Measurements from ENCODE around the gene LRIF1.

LRIF1 gene

GRCh38 chr1:110921953-110922352 lies 41.8 kb downstream of the LRIF1 start:
- Histone ChIP-seq H3K4me1 (ENCODE audit: control insufficient read depth in 2 of 2, insufficient read depth in 2 of 2, low read length in 2 of 2) (no peaks in the 10 kb centered on the region), H3K9ac (ENCODE audit: low read depth in 1 of 2, low read length in 2 of 2) (no peak overlapping the region), H3K4me3 (ENCODE audit: low read length in 2 of 2) (no peak overlapping the region), H3K9me3 (ENCODE audit: control insufficient read depth in 2 of 2, low read length in 2 of 2) (no peaks in the 10 kb centered on the region), H3K27ac (ENCODE audit: low read depth in 2 of 2, low read length in 2 of 2) (no peak overlapping the region), H3K27me3 (ENCODE audit: control insufficient read depth in 2 of 2, insufficient read depth in 2 of 2, low read length in 2 of 2) (no peaks in the 10 kb centered on the region), H3K36me3 (ENCODE audit: control insufficient read depth in 2 of 2, insufficient read depth in 2 of 2, low read length in 2 of 2) (no peaks in the 10 kb centered on the region)

DNA sequence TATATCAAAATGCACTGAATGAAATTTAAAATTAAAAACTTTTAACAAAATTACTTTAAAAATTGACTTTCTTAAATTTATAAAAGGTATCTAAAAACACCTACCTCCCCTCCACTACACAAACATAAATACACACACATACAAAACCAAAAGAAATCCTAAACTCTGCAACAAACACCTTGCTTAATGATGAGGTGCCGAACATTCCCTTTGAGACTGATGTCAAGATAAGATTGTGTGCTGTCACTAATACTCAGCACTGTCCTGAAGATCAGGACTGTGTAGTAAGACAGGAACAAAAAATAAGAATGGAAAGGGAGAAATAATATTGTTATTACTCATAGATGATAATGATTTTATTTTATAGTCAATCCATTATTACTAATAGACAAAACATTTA lies 45.7 kb downstream of the LRIF1 start:
- H3K27me3 ChIP-seq (ENCODE audit: control insufficient read depth in 2 of 2, insufficient read depth in 2 of 2, low read length in 2 of 2): no peaks in the 10 kb centered on the region
- no peak overlapping the region for H3K27ac ChIP-seq (ENCODE audit: low read depth in 2 of 2, low read length in 2 of 2)
- H3K36me3 ChIP-seq (ENCODE audit: control insufficient read depth in 2 of 2, insufficient read depth in 2 of 2, low read length in 2 of 2): no peaks in the 10 kb centered on the region
- no peaks in the 10 kb centered on the region for H3K4me1 ChIP-seq (ENCODE audit: control insufficient read depth in 2 of 2, insufficient read depth in 2 of 2, low read length in 2 of 2)
- H3K9ac ChIP-seq (ENCODE audit: low read depth in 1 of 2, low read length in 2 of 2): no peak overlapping the region
- no peaks in the 10 kb centered on the region for H3K9me3 ChIP-seq (ENCODE audit: control insufficient read depth in 2 of 2, low read length in 2 of 2)
- no peak overlapping the region for H3K4me3 ChIP-seq (ENCODE audit: low read length in 2 of 2)

- Histone ChIP-seq H3K27me3 (ENCODE audit: control insufficient read depth in 2 of 2, insufficient read depth in 2 of 2, low read length in 2 of 2) (no peaks in the 10 kb centered on the region), H3K36me3 (ENCODE audit: control insufficient read depth in 2 of 2, insufficient read depth in 2 of 2, low read length in 2 of 2) (no peaks in the 10 kb centered on the region), H3K9ac (ENCODE audit: low read depth in 1 of 2, low read length in 2 of 2) (no peak overlapping the region), H3K9me3 (ENCODE audit: control insufficient read depth in 2 of 2, low read length in 2 of 2) (peaks cover 0 to 2% of the 10 kb centered on the region in 2 donors), H3K4me3 (ENCODE audit: low read length in 2 of 2) (no peak overlapping the region), H3K27ac (ENCODE audit: low read depth in 2 of 2, low read length in 2 of 2) (no peak overlapping the region), H3K4me1 (ENCODE audit: control insufficient read depth in 2 of 2, insufficient read depth in 2 of 2, low read length in 2 of 2) (no peaks in the 10 kb centered on the region)
Observed at GRCh38 chr1:110916669-110917306, 46.9 kb downstream of the LRIF1 start.

DNA sequence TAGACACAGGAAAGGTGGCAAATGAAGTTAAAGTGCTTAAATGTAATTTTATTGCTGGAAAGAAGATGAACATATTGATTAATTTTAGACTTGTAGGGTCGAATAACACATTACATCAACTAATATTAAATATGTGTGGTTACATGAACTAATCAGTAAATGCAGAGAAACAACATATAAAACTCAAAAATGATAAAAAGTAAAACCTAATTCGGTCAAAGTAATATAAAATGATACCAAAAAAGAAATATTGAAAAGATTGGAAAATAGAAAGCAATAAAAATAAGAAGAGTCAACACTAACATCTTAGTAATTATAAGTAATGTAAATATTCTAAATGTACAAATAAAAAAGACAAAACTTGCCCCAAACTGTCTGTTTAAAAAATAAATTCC lies 47.5 kb downstream of the LRIF1 start:
- no peaks in the 10 kb centered on the region for H3K36me3 ChIP-seq (ENCODE audit: control insufficient read depth in 2 of 2, insufficient read depth in 2 of 2, low read length in 2 of 2)
- H3K9me3 ChIP-seq (ENCODE audit: control insufficient read depth in 2 of 2, low read length in 2 of 2): peaks cover 0 to 2% of the 10 kb centered on the region in 2 donors
- no peak overlapping the region for H3K4me3 ChIP-seq (ENCODE audit: low read length in 2 of 2)
- H3K27me3 ChIP-seq (ENCODE audit: control insufficient read depth in 2 of 2, insufficient read depth in 2 of 2, low read length in 2 of 2): no peaks in the 10 kb centered on the region
- no peak overlapping the region for H3K27ac ChIP-seq (ENCODE audit: low read depth in 2 of 2, low read length in 2 of 2)
- H3K4me1 ChIP-seq (ENCODE audit: control insufficient read depth in 2 of 2, insufficient read depth in 2 of 2, low read length in 2 of 2): no peaks in the 10 kb centered on the region
- H3K9ac ChIP-seq (ENCODE audit: low read depth in 1 of 2, low read length in 2 of 2): no peak overlapping the region

GRCh38 chr1:110915804-110916203 lies 47.9 kb downstream of the LRIF1 start:
- no peaks in the 10 kb centered on the region for H3K27me3 ChIP-seq (ENCODE audit: control insufficient read depth in 2 of 2, insufficient read depth in 2 of 2, low read length in 2 of 2)
- no peaks in the 10 kb centered on the region for H3K4me1 ChIP-seq (ENCODE audit: control insufficient read depth in 2 of 2, insufficient read depth in 2 of 2, low read length in 2 of 2)
- peaks cover 0 to 2% of the 10 kb centered on the region in 2 donors for H3K9me3 ChIP-seq (ENCODE audit: control insufficient read depth in 2 of 2, low read length in 2 of 2)
- H3K9ac ChIP-seq (ENCODE audit: low read depth in 1 of 2, low read length in 2 of 2): no peak overlapping the region
- H3K4me3 ChIP-seq (ENCODE audit: low read length in 2 of 2): no peak overlapping the region
- H3K27ac ChIP-seq (ENCODE audit: low read depth in 2 of 2, low read length in 2 of 2): no peak overlapping the region
- no peaks in the 10 kb centered on the region for H3K36me3 ChIP-seq (ENCODE audit: control insufficient read depth in 2 of 2, insufficient read depth in 2 of 2, low read length in 2 of 2)

DNA sequence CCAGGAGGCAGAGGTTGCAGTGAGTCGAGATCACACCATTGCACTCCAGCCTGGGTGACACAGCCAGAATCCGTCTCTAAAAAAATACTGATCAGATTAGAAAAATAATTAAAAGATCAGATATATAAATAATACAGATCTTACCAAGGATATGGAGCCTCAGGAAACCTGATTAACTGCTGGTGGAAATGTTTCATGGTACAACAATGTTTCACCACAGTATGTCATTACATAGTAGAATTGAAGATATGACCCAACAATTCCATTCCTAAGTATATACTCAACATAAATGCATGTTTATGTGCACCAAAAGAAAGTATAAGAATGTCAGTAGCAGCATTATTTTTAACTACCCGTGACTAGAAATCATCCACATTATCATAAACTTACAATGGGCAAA lies 49.0 kb downstream of the LRIF1 start:
- no peak overlapping the region for H3K9ac ChIP-seq (ENCODE audit: low read depth in 1 of 2, low read length in 2 of 2)
- no peaks in the 10 kb centered on the region for H3K36me3 ChIP-seq (ENCODE audit: control insufficient read depth in 2 of 2, insufficient read depth in 2 of 2, low read length in 2 of 2)
- H3K4me1 ChIP-seq (ENCODE audit: control insufficient read depth in 2 of 2, insufficient read depth in 2 of 2, low read length in 2 of 2): no peaks in the 10 kb centered on the region
- H3K9me3 ChIP-seq (ENCODE audit: control insufficient read depth in 2 of 2, low read length in 2 of 2): peaks cover 0 to 2% of the 10 kb centered on the region in 2 donors
- no peak overlapping the region for H3K27ac ChIP-seq (ENCODE audit: low read depth in 2 of 2, low read length in 2 of 2)
- no peaks in the 10 kb centered on the region for H3K27me3 ChIP-seq (ENCODE audit: control insufficient read depth in 2 of 2, insufficient read depth in 2 of 2, low read length in 2 of 2)
- H3K4me3 ChIP-seq (ENCODE audit: low read length in 2 of 2): no peak overlapping the region

GRCh38 chr1:110912784-110913183 lies 50.9 kb downstream of the LRIF1 start:
- H3K4me3 ChIP-seq (ENCODE audit: low read length in 2 of 2): no peak overlapping the region
- H3K27ac ChIP-seq (ENCODE audit: low read depth in 2 of 2, low read length in 2 of 2): no peak overlapping the region
- no peak overlapping the region for H3K9ac ChIP-seq (ENCODE audit: low read depth in 1 of 2, low read length in 2 of 2)
- H3K9me3 ChIP-seq (ENCODE audit: control insufficient read depth in 2 of 2, low read length in 2 of 2): peaks cover 0 to 2% of the 10 kb centered on the region in 2 donors
- no peaks in the 10 kb centered on the region for H3K4me1 ChIP-seq (ENCODE audit: control insufficient read depth in 2 of 2, insufficient read depth in 2 of 2, low read length in 2 of 2)
- no peaks in the 10 kb centered on the region for H3K36me3 ChIP-seq (ENCODE audit: control insufficient read depth in 2 of 2, insufficient read depth in 2 of 2, low read length in 2 of 2)
- no peaks in the 10 kb centered on the region for H3K27me3 ChIP-seq (ENCODE audit: control insufficient read depth in 2 of 2, insufficient read depth in 2 of 2, low read length in 2 of 2)

- no peak overlapping the region for H3K9ac ChIP-seq (ENCODE audit: low read depth in 1 of 2, low read length in 2 of 2)
- H3K9me3 ChIP-seq (ENCODE audit: control insufficient read depth in 2 of 2, low read length in 2 of 2): no peaks in the 10 kb centered on the region
- H3K4me1 ChIP-seq (ENCODE audit: control insufficient read depth in 2 of 2, insufficient read depth in 2 of 2, low read length in 2 of 2): no peaks in the 10 kb centered on the region
- no peaks in the 10 kb centered on the region for H3K27me3 ChIP-seq (ENCODE audit: control insufficient read depth in 2 of 2, insufficient read depth in 2 of 2, low read length in 2 of 2)
- H3K36me3 ChIP-seq (ENCODE audit: control insufficient read depth in 2 of 2, insufficient read depth in 2 of 2, low read length in 2 of 2): peaks cover 0 to 2% of the 10 kb centered on the region in 2 donors
- H3K4me3 ChIP-seq (ENCODE audit: low read length in 2 of 2): no peak overlapping the region
- no peak overlapping the region for H3K27ac ChIP-seq (ENCODE audit: low read depth in 2 of 2, low read length in 2 of 2)
Observed at GRCh38 chr1:110903853-110904500, 59.7 kb downstream of the LRIF1 start.

GRCh38 chr1:110902820-110903463 lies 60.8 kb downstream of the LRIF1 start:
- Histone ChIP-seq H3K36me3 (ENCODE audit: control insufficient read depth in 2 of 2, insufficient read depth in 2 of 2, low read length in 2 of 2) (peaks cover 0 to 3% of the 10 kb centered on the region in 2 donors), H3K4me1 (ENCODE audit: control insufficient read depth in 2 of 2, insufficient read depth in 2 of 2, low read length in 2 of 2) (no peaks in the 10 kb centered on the region)

GRCh38 chr1:110899458-110899843 lies 64.3 kb downstream of the LRIF1 start:
- Histone ChIP-seq H3K27me3 (ENCODE audit: control insufficient read depth in 2 of 2, insufficient read depth in 2 of 2, low read length in 2 of 2) (no peaks in the 10 kb centered on the region), H3K4me3 (ENCODE audit: low read length in 2 of 2) (no peak overlapping the region), H3K36me3 (ENCODE audit: control insufficient read depth in 2 of 2, insufficient read depth in 2 of 2, low read length in 2 of 2) (peaks cover 0 to 8% of the 10 kb centered on the region in 2 donors), H3K9me3 (ENCODE audit: control insufficient read depth in 2 of 2, low read length in 2 of 2) (no peaks in the 10 kb centered on the region), H3K4me1 (ENCODE audit: control insufficient read depth in 2 of 2, insufficient read depth in 2 of 2, low read length in 2 of 2) (no peaks in the 10 kb centered on the region), H3K27ac (ENCODE audit: low read depth in 2 of 2, low read length in 2 of 2) (no peak overlapping the region), H3K9ac (ENCODE audit: low read depth in 1 of 2, low read length in 2 of 2) (no peak overlapping the region)

More at GRCh38 chr1:110902820-110903463, 60.8 kb downstream of the LRIF1 start:
- Histone ChIP-seq H3K9me3 (ENCODE audit: control insufficient read depth in 2 of 2, low read length in 2 of 2) (no peaks in the 10 kb centered on the region), H3K9ac (ENCODE audit: low read depth in 1 of 2, low read length in 2 of 2) (no peak overlapping the region), H3K27ac (ENCODE audit: low read depth in 2 of 2, low read length in 2 of 2) (no peak overlapping the region), H3K27me3 (ENCODE audit: control insufficient read depth in 2 of 2, insufficient read depth in 2 of 2, low read length in 2 of 2) (no peaks in the 10 kb centered on the region), H3K4me3 (ENCODE audit: low read length in 2 of 2) (no peak overlapping the region)
